Neural progenitor cell (in vitro differentiated cells): ENCODE data around the gene CCDC80. TPM values are rescaled to one million over a fixed set of nuclear protein-coding genes. Genes with fewer than 3 reads are reported as not detected.
"Not testable (repeated sequence)": the region's sequence is repeated elsewhere in the genome, so short reads cannot be mapped to it uniquely, and the experiment has no call there.

ENCODE experiments used
- DNase-seq: peaks from one replicate; pipeline ENCODE4 v3.0.0-alpha.2; 2016; ENCODE audit warnings: low spot score
- H2AFZ ChIP-seq: fragments of 200-600 bp; sonication (generic); replicated peaks from 2 replicates; pipeline ENCODE4 v1.6.1; 2016; ENCODE audit warnings: antibody characterized with exemption
- H3F3A ChIP-seq: fragments of 200-600 bp; sonication (generic); 2 replicates; pipeline ENCODE4 v1.6.1; 2016; ENCODE audit warnings: antibody characterized with exemption, low read depth
- H3K27ac ChIP-seq: fragments of 200-600 bp; sonication (generic); 2 replicates; pipeline ENCODE4 v1.5.1; 2016; ENCODE audit warnings: mild to moderate bottlenecking
- H3K27me3 ChIP-seq: fragments of 200-600 bp; sonication (generic); 2 replicates; pipeline ENCODE4 v1.6.1; 2016; ENCODE audit warnings: mild to moderate bottlenecking, moderate library complexity
- H3K36me3 ChIP-seq: fragments of 200-600 bp; sonication (generic); 2 replicates; pipeline ENCODE4 v1.5.1; 2016
- H3K4me1 ChIP-seq: fragments of 200-600 bp; sonication (generic); 2 replicates; pipeline ENCODE4 v1.6.1; 2016; ENCODE audit warnings: mixed run types
- H3K4me2 ChIP-seq: fragments of 200-600 bp; sonication (generic); 2 replicates; pipeline ENCODE4 v1.6.1; 2016
- H3K4me3 ChIP-seq: fragments of 200-600 bp; sonication (generic); 2 replicates; pipeline ENCODE4 v1.5.1; 2016
- H3K79me2 ChIP-seq: fragments of 200-600 bp; sonication (generic); 2 replicates; pipeline ENCODE4 v1.6.1; 2016; ENCODE audit warnings: low read depth
- H3K9ac ChIP-seq: fragments of 200-600 bp; sonication (generic); 2 replicates; pipeline ENCODE4 v1.6.1; 2016
- H3K9me3 ChIP-seq: fragments of 200-600 bp; sonication (generic); 2 replicates; pipeline ENCODE4 v1.5.1; 2016; ENCODE audit warnings: low read depth
- H4K20me1 ChIP-seq: fragments of 200-600 bp; sonication (generic); 2 replicates; pipeline ENCODE4 v1.6.1; 2016; ENCODE audit warnings: low read depth
- H3K27ac Mint-ChIP-seq: 3 replicates; pipeline ENCODE4 v1.8.0; 2021; ENCODE audit warnings: mixed read lengths
- H3K27me3 Mint-ChIP-seq: 2 replicates; pipeline ENCODE4 v1.8.0; 2022; ENCODE audit warnings: low read depth, mild to moderate bottlenecking, inconsistent platforms, moderate library complexity, mixed read lengths; ENCODE audit not compliant: insufficient read depth
- H3K36me3 Mint-ChIP-seq: 3 replicates; pipeline ENCODE4 v1.8.0; 2021; ENCODE audit warnings: mixed read lengths
- H3K4me1 Mint-ChIP-seq: 3 replicates; pipeline ENCODE4 v1.8.0; 2021; ENCODE audit warnings: mixed read lengths
- H3K4me3 Mint-ChIP-seq: 3 replicates; pipeline ENCODE4 v1.8.0; 2021; ENCODE audit warnings: mild to moderate bottlenecking, moderate library complexity, mixed read lengths
- H3K9me3 Mint-ChIP-seq: 3 replicates; pipeline ENCODE4 v1.8.0; 2020; ENCODE audit warnings: mixed read lengths
- EZH2 ChIP-seq: fragments of 200-600 bp; sonication (generic); IDR thresholded peaks from 2 replicates; pipeline ENCODE4 v1.6.1; 2017; ENCODE audit warnings: antibody characterized with exemption, mild to moderate bottlenecking, moderate library complexity
- EZH2phosphoT487 ChIP-seq: fragments of 200-600 bp; sonication (generic); IDR thresholded peaks from 2 replicates; pipeline ENCODE4 v1.6.1; 2017; ENCODE audit warnings: antibody characterized with exemption
- total RNA-seq: library from RNA; depleted of rRNA; stranded (reverse); fragments of >200 nt; gene quantifications from 2 replicates; pipeline ENCODE4 v1.2.3, GENCODE V29; 2015; ENCODE audit warnings: low replicate concordance
- TF ChIP-seq, protein P1 (sequence below): fragments of 200-600 bp; sonication (generic); IDR thresholded peaks from 2 replicates; pipeline ENCODE4 v1.5.1; 2017; ENCODE audit warnings: antibody characterized with exemption, mild to moderate bottlenecking

CCDC80 gene
- total RNA-seq, 1 donor from 2014 or later, result 21.5 TPM

DNA sequence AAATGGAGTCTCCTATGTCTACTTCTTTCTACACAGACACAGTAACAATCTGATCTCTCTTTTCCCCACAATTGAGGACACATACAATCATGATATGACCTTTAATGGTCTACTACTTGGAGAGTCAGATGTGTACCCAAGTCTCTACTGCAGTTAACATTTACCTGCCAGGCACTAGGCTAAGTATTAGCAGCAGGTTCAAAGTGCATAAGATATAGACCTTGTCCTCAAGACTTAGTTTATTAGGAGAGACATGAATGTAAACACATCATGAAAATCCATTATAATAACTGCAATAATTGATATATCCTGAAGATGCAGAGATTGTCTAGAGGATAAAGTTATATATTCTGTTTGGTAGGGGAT lies 76.0 kb downstream of the CCDC80 start:
- peaks cover 30% of the 10 kb centered on the region for H3F3A ChIP-seq
- peak overlapping the region; percentile 7 for H2AFZ ChIP-seq
- H3K4me3 Mint-ChIP-seq, result no peak overlapping the region
- DNase-seq, result no peak
- no peak overlapping the region for H3K27ac Mint-ChIP-seq
- H3K4me2 ChIP-seq, result peak overlapping the region; percentile 39
- peaks cover 21% of the 10 kb centered on the region for H3K4me1 ChIP-seq
- H3K9ac ChIP-seq, result no peak overlapping the region
- no peak overlapping the region for H3K27ac ChIP-seq
- TF ChIP-seq EZH2phosphoT487 (no peak), EZH2 (no peak)
- TF ChIP-seq, protein P1, sequence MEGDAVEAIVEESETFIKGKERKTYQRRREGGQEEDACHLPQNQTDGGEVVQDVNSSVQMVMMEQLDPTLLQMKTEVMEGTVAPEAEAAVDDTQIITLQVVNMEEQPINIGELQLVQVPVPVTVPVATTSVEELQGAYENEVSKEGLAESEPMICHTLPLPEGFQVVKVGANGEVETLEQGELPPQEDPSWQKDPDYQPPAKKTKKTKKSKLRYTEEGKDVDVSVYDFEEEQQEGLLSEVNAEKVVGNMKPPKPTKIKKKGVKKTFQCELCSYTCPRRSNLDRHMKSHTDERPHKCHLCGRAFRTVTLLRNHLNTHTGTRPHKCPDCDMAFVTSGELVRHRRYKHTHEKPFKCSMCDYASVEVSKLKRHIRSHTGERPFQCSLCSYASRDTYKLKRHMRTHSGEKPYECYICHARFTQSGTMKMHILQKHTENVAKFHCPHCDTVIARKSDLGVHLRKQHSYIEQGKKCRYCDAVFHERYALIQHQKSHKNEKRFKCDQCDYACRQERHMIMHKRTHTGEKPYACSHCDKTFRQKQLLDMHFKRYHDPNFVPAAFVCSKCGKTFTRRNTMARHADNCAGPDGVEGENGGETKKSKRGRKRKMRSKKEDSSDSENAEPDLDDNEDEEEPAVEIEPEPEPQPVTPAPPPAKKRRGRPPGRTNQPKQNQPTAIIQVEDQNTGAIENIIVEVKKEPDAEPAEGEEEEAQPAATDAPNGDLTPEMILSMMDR, result no peak
- H3K4me3 ChIP-seq, result no peak overlapping the region
- H3K79me2 ChIP-seq, result peaks cover 26% of the 10 kb centered on the region
- peaks cover 6% of the 10 kb centered on the region for H3K36me3 Mint-ChIP-seq
- no peaks in the 10 kb centered on the region for H3K27me3 ChIP-seq
- peaks cover 3% of the 10 kb centered on the region for H3K9me3 Mint-ChIP-seq
- no peaks in the 10 kb centered on the region for H4K20me1 ChIP-seq
- H3K9me3 ChIP-seq, result no peaks in the 10 kb centered on the region
- H3K27me3 Mint-ChIP-seq, result peaks cover 2% of the 10 kb centered on the region
- peaks cover 26% of the 10 kb centered on the region for H3K4me1 Mint-ChIP-seq
- H3K36me3 ChIP-seq, result no peaks in the 10 kb centered on the region

DNA sequence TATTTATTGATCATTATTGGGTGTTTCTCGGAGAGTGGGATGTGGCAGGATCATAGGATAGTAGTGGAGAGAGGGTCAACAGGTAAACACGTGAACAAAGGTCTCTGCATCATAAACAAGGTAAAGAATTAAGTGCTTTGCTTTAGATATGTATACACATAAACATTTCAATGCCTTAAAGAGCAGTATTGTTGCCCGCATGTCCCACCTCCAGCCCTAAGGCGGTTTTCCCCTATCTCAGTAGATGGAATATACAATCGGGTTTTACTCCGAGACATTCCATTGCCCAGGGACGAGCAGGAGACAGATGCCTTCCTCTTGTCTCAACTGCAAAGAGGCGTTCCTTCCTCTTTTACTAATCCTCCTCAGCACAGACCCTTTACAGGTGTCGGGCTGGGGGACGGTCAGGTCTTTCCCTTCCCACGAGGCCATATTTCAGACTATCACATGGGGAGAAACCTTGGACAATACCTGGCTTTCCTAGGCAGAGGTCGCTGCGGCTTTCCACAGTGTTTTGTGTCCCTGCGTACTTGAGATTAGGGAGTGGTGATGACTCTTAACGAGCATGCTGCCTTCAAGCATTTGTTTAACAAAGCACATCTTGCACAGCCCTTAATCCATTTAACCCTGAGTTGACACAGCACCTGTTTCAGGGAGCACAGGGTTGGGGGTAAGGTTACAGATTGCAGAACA lies 76.5 kb downstream of the CCDC80 start:
- peaks cover 24% of the 10 kb centered on the region for H3K4me1 ChIP-seq
- Mint-ChIP-seq H3K4me1 (peaks cover 32% of the 10 kb centered on the region), H3K4me3 (peak overlapping the region; percentile 2)
- not testable (repeated sequence) for H3K9ac ChIP-seq, H3K27me3 Mint-ChIP-seq, H3K9me3 Mint-ChIP-seq, H3K36me3 Mint-ChIP-seq, H3K9me3 ChIP-seq, H3K27me3 ChIP-seq, H3K27ac Mint-ChIP-seq, H3K36me3 ChIP-seq, H3K27ac ChIP-seq, H4K20me1 ChIP-seq
- H2AFZ ChIP-seq, result peak overlapping the region; percentile 7
- TF ChIP-seq, protein P1, result peak; percentile 39
- peaks cover 30% of the 10 kb centered on the region for H3F3A ChIP-seq
- peaks cover 32% of the 10 kb centered on the region for H3K79me2 ChIP-seq
- H3K4me2 ChIP-seq, result peak overlapping the region; percentile 83
- peak overlapping the region; percentile 72 for H3K4me3 ChIP-seq
- DNase-seq, result peak; percentile 52

DNA sequence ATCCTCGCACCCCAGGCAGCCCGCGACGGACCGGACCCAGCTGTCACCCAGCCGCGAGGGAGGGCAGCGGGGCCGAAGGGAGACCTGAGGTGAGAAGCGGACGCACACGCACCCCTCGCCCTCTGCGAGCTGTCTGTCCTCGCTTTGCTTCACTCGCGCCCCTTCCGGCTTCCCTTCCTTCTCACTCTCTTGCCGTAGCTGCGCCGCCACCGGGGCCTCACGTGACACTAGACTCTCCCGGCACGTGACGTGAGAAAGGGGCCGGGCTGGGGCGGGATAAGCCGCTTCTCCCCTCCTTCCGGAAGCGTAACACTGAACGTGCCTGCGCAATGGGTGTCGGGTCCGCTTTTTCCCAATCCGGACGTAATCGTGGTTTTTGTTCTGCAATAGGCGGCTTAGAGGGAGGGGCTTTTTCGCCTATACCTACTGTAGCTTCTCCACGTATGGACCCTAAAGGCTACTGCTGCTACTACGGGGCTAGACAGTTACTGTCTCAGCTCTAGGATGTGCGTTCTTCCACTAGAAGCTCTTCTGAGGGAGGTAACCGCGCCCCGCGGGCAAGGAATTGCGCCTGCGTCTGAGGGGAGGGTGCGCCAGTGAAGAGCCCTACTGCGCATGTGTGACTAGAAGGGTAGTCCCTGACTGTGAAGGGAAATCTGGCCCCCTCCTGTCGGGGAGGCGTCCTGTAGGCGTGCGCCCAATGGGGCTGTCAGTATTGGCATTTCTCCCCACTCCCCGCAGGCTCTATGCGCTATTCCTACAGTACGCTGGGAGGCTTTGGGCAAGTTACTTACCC lies 79.0 kb downstream of the CCDC80 start, which contains the start of the genes ATG3 and SLC35A5:
ATG3 (minus strand) TSS at position 229 of the 796 bp plus-strand sequence. CDS start 434 bp downstream, outside the sequence.
SLC35A5 (plus strand) TSS at position 312 of the 796 bp plus-strand sequence. CDS start 1,359 bp downstream, outside the sequence.
- Histone ChIP-seq H4K20me1 (no peaks in the 10 kb centered on the region), H3K27me3 (no peaks in the 10 kb centered on the region), H3K9me3 (no peaks in the 10 kb centered on the region), H3F3A (peaks cover 30% of the 10 kb centered on the region), H3K79me2 (peaks cover 52% of the 10 kb centered on the region), H3K36me3 (peaks cover 6% of the 10 kb centered on the region), H3K4me2 (peak within 1 kb of the TSS; percentile 83), H3K27ac (peak within 1 kb of the TSS; percentile 95), H3K4me3 (peak within 1 kb of the TSS; percentile 72), H3K4me1 (peaks cover 24% of the 10 kb centered on the region), H2AFZ (peak within 1 kb of the TSS; percentile 97), H3K9ac (peak within 1 kb of the TSS; percentile 53)
- Mint-ChIP-seq H3K27me3 (peaks cover 2% of the 10 kb centered on the region), H3K4me3 (peak within 1 kb of the TSS; percentile 99), H3K27ac (peak within 1 kb of the TSS; percentile 99), H3K4me1 (peaks cover 37% of the 10 kb centered on the region), H3K9me3 (peaks cover 3% of the 10 kb centered on the region), H3K36me3 (peaks cover 9% of the 10 kb centered on the region)
- peak; percentile 8 for TF ChIP-seq EZH2phosphoT487
- no peak for TF ChIP-seq EZH2
- TF ChIP-seq, protein P1, result no peak
- DNase-seq, result peak; percentile 99
